Measurements from ENCODE around the gene FCHO1.

Gene FCHO1, protein sequence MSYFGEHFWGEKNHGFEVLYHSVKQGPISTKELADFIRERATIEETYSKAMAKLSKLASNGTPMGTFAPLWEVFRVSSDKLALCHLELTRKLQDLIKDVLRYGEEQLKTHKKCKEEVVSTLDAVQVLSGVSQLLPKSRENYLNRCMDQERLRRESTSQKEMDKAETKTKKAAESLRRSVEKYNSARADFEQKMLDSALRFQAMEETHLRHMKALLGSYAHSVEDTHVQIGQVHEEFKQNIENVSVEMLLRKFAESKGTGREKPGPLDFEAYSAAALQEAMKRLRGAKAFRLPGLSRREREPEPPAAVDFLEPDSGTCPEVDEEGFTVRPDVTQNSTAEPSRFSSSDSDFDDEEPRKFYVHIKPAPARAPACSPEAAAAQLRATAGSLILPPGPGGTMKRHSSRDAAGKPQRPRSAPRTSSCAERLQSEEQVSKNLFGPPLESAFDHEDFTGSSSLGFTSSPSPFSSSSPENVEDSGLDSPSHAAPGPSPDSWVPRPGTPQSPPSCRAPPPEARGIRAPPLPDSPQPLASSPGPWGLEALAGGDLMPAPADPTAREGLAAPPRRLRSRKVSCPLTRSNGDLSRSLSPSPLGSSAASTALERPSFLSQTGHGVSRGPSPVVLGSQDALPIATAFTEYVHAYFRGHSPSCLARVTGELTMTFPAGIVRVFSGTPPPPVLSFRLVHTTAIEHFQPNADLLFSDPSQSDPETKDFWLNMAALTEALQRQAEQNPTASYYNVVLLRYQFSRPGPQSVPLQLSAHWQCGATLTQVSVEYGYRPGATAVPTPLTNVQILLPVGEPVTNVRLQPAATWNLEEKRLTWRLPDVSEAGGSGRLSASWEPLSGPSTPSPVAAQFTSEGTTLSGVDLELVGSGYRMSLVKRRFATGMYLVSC

GRCh38 chr19:17751103-17751911 lies at the start of gene FCHO1:
TSS of gene FCHO1 (plus strand) at chr19:17751477. CDS start at chr19:17755165, 3,688 bp downstream.
- H3K27me3 ChIP-seq (ENCODE audit: insufficient read depth, low read depth, severe bottlenecking), result no peaks in the 10 kb centered on the region
- no peak for TF ChIP-seq CTCF (IDR thresholded peaks at IDR 0.05; ENCODE audit: low read depth, low read length)
- no peak within 1 kb of the TSS for H3K27ac ChIP-seq
- H3K36me3 ChIP-seq, result no peaks in the 10 kb centered on the region
- no peaks in the 10 kb centered on the region for H3K9me3 ChIP-seq (ENCODE audit: severe bottlenecking)
- no peak for DNase-seq
- no peak within 1 kb of the TSS for H3K4me3 ChIP-seq (ENCODE audit: low read depth, low read length)

- H3K27me3 ChIP-seq (ENCODE audit: insufficient read depth, low read depth, severe bottlenecking), result no peaks in the 10 kb centered on the region
- no peaks in the 10 kb centered on the region for H3K36me3 ChIP-seq
- no peak overlapping the region for H3K27ac ChIP-seq
- H3K9me3 ChIP-seq (ENCODE audit: severe bottlenecking), result no peaks in the 10 kb centered on the region
- peak; percentile 49 for DNase-seq
- peak; percentile 81 for TF ChIP-seq CTCF (IDR thresholded peaks at IDR 0.05; ENCODE audit: low read depth, low read length)
- H3K4me3 ChIP-seq (ENCODE audit: low read depth, low read length), result no peak overlapping the region
Measured at GRCh38 chr19:17703824-17704463, 47.3 kb upstream of the FCHO1 start.

DNA sequence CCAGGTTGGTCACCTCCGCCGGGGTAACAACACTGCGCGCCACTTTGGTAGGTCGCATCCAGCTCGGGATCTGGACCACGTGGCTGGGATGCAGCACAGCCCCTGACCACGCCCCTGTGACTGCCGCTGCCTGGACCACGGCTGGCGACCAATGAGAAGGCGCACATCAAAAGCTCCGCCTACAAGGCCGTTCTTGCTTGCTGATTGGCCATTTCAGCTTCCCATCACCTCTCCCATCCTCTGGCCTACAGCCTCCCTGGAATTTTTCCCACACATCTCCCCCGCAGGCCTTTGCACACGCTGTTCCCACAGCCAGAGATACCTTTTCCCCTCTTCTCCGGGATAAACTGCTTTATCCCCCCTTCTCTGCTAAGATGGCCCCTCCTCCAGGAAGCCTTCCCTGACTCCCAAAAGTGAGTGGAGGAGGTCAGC lies 44.5 kb upstream of the FCHO1 start:
- no peaks in the 10 kb centered on the region for H3K9me3 ChIP-seq (ENCODE audit: severe bottlenecking)
- H3K4me3 ChIP-seq (ENCODE audit: low read depth, low read length), result no peak overlapping the region
- no peak for DNase-seq
- no peak for TF ChIP-seq CTCF (IDR thresholded peaks at IDR 0.05; ENCODE audit: low read depth, low read length)
- H3K27me3 ChIP-seq (ENCODE audit: insufficient read depth, low read depth, severe bottlenecking), result no peaks in the 10 kb centered on the region
- no peak overlapping the region for H3K27ac ChIP-seq
- H3K36me3 ChIP-seq, result no peaks in the 10 kb centered on the region

DNA sequence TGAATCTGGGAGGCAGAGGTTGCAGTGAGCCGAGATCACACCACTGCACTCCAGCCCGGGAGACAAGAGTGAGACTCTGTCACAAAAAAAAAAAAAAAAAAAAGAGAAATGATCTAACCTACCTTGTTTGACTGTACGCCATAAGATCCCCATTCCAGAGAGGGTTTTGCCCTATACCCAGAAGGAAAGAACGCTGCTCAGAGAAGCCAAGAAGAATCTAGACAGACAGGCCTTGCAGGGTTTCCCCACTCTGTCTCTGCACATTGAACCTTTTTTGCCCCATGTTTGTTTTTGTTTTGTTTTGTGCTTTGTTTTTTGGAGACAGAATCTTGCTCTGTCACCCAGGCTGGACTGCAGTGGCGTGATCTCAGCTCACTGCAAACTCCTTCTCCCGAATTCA lies 39.4 kb upstream of the FCHO1 start:
- Histone ChIP-seq H3K36me3 (no peaks in the 10 kb centered on the region), H3K27ac (no peak overlapping the region), H3K4me3 (ENCODE audit: low read depth, low read length) (no peak overlapping the region), H3K27me3 (ENCODE audit: insufficient read depth, low read depth, severe bottlenecking) (no peaks in the 10 kb centered on the region), H3K9me3 (ENCODE audit: severe bottlenecking) (no peaks in the 10 kb centered on the region)
- no peak for TF ChIP-seq CTCF (IDR thresholded peaks at IDR 0.05; ENCODE audit: low read depth, low read length)
- no peak for DNase-seq

DNA sequence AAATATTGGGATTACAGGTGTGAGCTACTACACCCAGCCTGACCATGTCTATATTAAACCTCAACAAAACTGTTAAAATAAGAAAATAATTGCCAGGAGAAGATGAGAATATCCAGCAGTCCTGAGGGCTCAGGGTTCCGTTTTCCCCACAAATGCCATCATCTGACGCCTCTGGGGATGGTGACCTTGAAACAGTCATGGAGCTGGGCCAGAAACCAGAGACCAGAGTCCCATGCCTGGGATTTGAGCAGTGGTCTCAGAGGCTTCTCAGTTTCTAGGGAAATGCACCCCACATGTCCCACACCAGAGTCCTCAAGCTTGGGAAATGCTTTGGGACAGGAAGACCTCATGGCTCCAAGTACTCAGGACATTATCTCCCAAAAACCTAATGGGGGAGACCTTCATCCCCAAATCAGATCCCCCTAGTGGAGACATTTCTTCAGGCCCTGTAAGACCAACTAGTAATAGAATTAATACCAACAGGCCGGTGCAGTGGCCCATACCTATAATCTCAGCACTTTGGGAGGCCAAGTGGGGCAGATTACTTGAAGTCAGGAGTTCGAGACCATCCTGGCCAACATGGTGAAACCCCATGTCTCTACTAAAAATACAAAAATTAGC lies 34.9 kb upstream of the FCHO1 start:
- no peaks in the 10 kb centered on the region for H3K9me3 ChIP-seq (ENCODE audit: severe bottlenecking)
- no peak overlapping the region for H3K27ac ChIP-seq
- H3K27me3 ChIP-seq (ENCODE audit: insufficient read depth, low read depth, severe bottlenecking), result no peaks in the 10 kb centered on the region
- DNase-seq, result no peak
- peaks cover 7% of the 10 kb centered on the region for H3K36me3 ChIP-seq
- TF ChIP-seq CTCF (IDR thresholded peaks at IDR 0.05; ENCODE audit: low read depth, low read length), result no peak
- H3K4me3 ChIP-seq (ENCODE audit: low read depth, low read length), result no peak overlapping the region

Data from WERI-Rb-1 (cell line).